ENCODE measurements around the gene ZNRF2. TPM values are rescaled to one million over a fixed set of nuclear protein-coding genes. Genes with fewer than 3 reads are reported as not detected.

Gene ZNRF2
- total RNA-seq, 1 experiment from 2014 or later = 19.9 TPM

DNA sequence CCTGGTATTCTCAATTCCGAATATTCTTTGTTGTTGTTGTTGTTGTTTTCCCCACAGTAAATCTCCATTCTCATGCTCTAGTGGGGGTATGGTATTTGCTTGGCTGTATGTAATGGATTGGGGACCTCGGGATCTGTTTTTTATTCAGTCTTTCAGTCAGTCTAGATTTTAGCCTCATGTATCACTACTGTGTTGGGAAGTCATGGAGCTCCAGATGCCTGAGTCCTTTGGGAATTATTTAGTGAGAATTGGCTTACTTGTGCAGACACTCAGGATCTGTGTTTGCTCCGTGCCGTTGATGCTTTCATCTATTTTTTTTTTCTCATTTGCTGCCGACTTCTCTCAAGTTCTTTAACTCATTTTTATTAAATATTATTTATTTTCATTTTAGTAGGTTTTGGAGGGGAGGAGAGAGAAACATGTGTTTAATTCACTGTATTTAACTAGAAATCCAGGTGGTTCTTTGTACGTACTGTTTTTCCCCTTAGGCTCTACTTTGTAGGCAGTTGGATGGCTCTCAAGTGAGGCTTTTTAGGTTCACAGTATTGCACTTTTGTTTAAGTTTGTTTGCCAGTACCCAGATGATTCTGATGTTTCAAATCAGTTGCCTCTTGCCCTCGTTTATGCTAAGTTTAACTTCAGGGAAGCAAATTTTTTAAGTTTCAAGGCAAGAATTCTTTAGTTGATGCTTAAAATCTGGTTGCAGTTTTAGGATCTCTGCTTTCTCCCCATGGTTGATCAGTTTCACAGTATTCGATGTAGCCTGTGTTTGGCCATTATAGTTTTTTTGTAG is 36.9 kb downstream of the ZNRF2 start:
- DNase-seq (ENCODE audit: low read depth) = no peak

DNA sequence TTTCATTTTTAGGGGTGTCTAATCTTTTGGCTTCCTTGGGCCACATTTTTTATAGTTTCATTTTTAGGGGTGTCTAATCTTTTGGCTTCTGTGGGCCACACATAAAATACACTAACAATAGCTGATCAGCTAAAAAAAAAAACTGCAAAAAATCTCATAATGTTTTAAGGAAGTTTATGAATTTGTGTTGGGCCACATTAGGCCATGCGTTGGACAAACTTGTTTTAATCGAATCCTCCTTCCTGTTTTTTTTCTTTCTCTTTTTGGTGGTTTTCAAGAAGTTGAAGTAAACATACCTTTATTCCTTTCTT is 37.4 kb downstream of the ZNRF2 start:
- DNase-seq (ENCODE audit: low read depth) = no peak

DNA sequence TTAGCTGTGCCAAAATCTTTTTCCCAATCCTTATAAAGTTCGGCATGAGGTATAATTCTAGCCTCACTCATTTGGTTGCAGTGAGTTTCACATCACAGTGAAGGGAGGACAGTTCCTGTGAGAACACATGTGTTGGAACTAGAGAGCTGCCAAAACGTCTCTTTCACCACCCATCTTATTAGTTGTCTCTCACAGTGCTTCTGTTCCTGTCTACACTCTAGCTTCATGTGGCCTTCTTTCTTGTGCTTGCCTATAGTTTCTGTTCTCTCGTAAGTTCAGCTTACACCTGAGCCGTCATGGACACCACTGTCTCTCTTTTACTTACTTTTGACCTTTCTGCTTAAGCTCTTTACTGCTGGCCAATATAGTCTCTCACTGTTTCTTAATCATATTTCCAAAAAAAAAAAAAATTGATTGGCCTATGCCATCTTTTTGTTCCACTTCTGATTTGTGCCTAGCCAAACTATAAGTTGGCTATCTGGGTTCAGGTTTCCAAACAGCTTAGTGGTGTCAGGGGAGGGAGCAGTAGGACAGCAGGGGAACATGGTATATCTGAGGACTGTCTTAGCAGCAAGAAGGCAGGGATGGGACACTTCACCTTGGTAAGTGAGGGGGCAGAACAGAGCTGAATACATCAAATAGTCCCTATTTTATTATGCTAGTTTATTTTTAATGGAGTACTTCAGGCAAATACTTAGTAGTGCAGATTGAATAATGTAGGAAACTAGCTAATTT is 38.0 kb downstream of the ZNRF2 start:
- DNase-seq (ENCODE audit: low read depth) = peak; percentile 41

DNA sequence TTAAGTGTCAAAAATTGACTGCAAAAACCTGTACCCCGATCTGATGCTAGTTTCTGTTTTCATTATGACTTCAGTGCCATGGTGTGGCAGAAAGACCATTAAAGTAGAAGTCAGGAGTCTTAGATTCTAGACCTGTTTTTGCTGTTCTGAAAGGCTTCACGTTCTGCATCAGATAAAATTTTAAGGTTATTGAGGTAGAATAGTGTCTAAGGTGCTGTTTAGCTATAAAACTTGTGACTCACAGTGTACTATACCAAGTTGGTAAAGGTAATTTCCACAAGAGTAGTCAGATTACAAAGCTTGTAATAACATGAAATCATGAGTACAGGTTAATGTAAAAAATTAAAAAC is 38.6 kb downstream of the ZNRF2 start:
- no peak for DNase-seq (ENCODE audit: low read depth)

DNA sequence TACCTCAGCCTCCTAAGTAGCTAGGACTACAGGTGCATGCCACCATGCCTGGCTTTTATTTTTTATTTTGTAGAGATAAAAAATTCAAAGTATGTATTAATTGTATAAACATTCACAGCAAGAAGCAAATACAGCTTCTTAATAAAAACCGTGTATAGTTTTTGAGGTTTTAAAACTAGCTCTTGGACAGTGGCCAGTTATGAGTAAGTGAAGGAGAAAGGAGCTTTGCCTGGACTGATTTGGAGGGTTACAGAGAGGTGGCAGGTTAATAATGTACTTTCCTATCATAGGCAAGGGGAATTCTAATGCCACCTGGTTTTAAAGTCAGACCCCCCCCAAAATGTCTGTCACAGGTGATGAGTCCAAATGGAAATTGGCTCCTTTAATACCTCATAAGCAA is 43.4 kb downstream of the ZNRF2 start:
- no peak for DNase-seq (ENCODE audit: low read depth)

DNA sequence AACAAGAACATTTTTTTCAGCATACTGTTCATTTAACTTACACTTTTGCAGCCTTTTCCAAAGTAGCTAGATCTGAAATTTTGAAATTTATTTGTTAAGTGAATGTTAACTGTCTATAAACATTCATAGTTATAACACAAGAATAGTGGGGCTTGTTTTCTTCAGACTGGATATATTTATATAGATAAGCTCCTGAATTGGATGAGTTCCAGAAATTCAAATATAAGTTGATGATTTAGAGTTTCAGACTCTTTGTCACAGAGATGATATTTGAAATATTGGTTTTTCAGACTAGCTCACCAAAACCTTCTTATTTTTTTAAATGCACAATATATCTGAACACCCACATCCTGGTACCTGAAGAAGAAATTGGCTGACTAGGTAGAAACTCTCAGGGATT is 44.0 kb downstream of the ZNRF2 start:
- DNase-seq (ENCODE audit: low read depth) = no peak

DNA sequence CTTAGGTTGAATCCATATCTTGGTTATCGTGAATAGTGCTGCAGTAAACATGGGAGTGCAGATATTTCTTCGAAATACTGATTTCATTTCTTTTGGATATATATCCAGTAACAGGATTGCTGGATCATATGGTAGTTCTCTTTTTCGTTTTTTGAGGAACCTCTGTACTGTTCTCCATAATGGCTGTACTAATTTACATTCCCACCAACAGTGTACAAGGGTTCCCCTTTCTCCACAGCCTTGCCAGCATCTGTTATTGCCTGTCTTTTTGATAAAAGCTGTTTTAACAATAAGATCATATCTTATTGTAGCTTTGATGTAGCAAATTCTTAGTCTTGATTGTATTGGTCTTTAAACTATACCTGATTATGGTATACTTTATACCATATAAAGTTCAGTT is 45.3 kb downstream of the ZNRF2 start:
- DNase-seq (ENCODE audit: low read depth) = no peak

DNA sequence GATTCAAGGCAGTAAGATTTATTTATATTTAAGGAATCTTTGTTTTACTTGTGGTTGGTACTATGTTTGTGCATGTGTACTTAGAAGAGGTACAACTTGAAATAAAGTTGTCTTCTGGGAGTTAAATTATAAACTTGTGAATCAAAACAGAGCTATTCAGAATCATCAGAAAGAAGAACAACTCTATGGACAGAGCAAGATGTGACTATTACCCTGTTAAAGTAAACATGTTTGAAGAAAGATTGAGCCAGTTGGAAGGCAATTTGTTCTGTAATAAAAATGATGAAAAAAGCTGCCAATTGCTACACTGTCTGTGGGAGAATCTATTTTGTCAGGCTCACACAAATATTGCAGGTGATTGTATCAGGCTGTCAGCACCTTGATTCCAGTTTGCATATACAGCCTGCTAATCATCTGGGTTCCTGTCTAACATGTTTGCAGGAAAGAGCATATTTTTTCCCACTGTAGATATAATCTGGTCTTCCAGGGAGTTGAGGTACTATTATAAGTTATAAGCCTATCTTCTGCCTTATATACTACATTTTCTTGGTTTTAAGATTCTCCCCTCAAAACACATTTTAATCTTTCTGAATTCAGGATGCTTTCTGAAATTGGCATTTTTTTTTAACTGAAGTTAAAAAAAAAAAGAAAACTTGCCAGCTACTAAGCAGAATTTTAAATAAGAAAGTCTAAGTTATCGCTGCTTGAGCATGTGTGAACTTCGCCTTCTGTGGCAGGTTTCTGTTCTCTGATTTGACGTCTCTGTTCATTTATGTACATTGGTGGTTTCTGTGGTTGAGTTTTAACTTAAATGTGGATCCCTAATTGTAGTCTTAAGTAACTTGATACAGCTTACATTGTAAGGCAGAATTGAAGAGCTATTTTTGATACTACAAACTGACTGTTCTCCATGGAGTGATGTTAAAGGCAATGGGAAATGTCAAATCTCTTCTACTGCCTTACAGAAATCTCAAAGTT is 46.0 kb downstream of the ZNRF2 start:
- DNase-seq (ENCODE audit: low read depth) = no peak

DNA sequence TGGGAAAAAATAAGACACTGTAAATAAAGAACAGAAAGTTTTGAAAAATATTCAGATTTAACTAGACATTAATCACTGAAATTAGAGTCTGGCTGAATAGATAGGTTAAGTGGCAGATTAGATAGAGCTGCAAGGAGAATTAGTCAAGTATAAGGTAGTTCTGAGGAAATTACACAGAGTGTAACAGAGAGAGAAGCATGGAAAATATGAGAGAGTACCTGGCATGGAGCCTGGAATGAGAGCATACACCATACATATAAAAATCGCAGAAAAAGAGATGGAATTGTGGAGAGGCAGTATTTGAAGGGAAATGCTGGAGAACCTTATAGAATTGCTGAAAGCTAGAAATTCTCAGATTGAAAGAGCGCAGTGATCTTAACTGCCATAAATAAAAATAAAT is 46.9 kb downstream of the ZNRF2 start:
- DNase-seq (ENCODE audit: low read depth) = no peak

DNA sequence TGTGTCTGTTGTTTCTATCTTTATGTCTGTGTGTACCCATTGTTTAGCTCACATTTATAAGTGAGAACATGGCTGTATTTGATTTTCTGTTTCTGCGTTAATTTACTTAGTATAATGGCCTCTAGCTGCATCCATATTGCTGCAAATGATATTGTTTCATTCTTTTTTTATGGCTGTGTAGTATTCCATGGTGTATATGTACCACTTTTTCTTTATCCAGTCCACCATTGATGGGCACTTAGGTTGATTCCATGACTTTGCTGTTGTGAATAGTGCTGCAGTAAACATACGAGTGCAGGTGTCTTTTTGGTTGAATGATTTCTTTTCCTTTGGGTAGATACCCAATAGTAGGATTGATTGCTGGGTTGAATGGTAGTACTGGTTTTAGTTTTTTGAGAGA is 48.2 kb downstream of the ZNRF2 start:
- no peak for DNase-seq (ENCODE audit: low read depth)

DNA sequence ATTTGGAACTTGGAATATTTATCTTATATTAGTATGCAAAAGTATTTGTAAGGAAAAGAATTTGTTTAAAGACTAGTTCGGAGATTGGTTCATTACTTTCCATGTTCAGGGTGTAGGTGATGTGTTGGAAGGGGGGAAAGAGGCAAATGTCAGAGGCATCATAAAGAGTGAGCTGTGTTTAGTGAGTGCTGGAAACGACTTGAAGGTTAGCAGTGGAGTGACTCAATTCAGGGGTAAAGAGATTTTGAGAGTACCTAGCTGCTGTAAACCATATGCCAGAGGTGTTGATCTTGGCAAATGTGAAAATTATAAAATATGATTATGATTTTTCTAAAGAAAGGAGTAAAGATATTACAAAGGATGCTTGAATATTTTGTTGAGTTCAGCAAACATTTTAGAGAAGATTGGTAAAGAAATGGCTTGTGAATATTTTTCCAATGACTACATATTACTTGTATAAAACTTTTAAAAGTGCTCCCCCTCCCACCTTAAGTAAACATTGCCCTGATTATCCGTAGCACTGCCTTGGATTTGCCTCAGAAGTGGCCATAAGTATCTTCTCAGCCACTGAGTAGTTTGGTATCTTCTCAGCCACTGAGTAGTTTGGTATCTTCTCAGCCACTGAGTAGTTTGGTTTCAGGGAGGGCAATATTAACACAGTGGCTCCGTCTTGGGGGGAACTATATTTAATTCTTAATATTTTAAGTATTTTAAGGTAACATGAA is 51.5 kb downstream of the ZNRF2 start:
- DNase-seq (ENCODE audit: low read depth) = no peak

DNA sequence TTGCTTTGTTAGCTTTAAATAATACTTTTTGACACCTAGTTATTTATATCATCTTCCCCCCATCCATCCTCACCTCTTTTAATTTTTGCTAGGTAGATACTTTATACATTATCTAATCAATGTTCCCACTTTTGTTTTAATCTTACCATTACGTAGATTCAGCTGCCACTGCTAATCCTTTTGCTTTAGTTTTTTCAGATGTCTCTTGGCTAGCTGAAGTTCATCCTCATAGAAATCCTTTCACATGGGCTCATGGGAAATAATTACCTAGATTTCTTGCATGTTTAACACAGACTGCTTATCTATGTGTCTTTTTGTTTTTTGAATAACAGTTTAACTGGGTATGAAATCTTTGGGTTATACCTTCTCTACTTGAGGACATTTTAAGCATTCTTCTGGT is 60.1 kb downstream of the ZNRF2 start:
- no peak for DNase-seq (ENCODE audit: low read depth)

DNA sequence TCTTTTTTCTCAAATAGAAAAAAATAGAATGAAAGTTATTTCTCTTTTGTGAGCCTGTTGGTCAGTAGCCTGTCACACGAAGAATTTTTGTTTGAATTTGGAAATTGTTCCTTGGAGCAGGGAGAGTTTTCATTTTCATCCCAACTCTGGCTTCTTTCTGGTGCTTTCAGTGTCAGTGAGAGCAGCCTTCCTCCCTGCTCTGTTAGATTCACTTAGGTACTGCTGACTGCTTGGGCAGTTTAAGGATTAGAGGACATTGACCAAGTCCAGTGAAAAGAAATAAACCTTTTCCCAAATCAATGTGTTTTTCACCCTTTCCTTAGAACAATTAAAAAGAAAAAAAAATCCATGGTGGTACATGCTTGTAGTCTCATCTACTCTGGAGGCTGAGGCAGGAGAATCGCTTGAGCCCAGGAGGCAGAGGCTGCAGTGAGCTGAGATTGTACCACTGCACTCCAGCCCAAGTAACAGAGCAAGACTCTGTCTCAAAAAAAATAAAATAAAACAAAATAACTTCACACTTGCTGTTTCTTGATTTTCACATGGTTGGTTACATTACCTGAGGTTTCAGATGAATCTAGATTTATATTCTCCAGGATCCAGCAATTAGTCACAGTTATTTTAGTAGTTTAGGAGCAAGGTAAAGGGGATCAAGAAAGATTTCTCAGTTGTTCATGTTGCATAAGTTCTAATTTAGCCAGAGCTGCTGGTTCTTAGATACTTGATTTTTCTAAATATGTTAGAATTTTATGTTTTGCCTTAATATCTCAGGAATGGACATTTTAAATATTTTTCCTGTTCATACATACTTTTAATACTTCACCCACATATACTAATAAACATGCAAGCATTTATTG is 63.1 kb downstream of the ZNRF2 start:
- DNase-seq (ENCODE audit: low read depth) = no peak

DNA sequence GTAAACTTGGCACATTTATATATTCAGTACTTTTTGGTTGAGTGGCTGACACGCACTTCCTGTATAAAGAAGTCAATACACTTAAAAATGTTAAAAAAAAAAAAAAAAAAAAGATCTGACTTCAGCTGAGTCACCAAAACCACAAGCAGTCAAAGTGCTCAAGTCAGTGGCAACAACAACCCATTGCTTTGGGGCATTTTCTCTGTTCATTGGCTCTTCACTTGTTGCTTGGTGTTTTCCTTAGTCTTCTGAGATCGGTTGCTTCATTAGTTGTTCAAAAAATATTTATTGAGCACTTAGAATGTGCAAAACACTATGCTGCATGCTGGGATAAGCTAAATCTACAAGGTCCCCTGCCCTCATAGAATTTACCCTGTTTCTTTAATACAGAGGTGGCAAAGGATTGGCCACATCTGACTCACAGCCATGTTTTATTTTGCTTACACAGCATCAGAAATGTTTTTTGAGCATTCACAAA is 63.7 kb downstream of the ZNRF2 start:
- peak; percentile 92 for DNase-seq (ENCODE audit: low read depth)

DNA sequence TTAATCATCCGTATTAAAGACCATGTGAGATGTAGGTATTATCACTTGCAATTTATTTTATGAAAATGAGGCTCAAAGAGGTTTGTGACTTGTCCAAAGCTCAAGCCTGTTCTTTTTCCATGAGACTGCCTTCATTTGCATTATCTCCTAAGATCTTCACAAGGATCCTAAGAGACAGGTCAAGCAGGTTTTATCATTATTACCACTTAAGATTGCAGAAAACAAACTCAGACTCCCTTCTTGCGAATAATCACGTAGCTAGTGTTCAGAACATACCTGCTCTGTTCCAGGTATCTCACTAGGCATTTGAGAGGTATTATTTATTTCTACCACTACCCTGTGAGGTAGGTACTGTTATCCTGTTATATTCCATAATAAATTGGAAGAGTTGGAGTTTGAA is 64.8 kb downstream of the ZNRF2 start:
- no peak for DNase-seq (ENCODE audit: low read depth)

DNA sequence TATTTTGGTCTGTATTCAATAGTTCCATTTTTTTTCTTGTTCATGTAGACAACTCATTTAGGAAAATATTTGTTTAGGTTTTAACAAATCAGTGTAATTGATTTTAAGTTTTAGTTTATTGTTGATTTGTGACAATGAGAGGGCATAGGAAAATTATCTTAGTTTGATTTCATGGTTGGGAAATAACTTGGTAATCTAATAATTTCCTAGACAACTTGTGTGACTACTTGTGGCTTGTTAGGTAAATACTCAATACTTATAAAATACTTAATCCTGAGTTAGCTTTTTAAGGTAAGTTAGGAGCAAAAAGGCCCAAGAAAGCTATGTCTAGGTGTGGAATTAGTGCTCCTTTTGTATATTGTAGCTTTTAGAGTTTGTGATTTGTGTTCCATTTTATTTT is 65.4 kb downstream of the ZNRF2 start:
- no peak for DNase-seq (ENCODE audit: low read depth)

DNA sequence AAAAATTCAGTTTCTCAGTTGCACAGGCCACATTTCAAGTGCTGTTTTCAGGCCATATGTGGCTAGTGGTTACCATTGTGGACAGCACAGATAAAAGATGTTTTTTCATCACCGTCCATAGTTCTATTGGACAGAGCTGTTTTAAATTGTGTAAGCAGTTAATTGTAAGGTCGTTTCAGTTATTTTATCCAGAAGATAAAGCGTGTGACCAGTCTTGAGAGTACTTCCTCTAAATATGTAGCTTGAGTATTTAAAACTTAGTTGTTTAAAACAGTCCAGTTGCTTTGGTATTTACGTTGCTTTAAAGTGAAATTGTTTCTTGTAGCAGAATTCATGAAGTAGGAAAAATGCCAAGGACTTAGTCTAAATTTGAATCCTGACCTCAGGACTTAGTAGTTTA is 66.9 kb downstream of the ZNRF2 start:
- no peak for DNase-seq (ENCODE audit: low read depth)

DNA sequence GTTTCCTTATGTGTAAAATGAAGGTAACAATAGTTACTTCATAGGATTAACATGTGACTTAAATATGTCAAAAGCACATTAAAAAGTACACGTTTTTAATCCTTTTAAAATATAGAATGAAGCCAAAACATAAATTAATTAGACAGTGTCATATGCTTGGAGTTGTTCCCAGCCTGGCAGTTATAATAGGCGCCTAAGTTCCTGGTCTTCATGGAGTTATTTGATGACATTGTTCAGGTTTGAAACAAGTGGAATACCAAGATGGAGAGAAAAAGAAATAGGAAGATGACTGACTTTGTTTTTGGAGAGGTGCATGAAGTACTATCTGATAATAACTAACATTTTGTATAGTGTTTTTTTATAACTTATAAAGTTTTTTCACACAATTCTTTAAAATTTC is 67.3 kb downstream of the ZNRF2 start:
- DNase-seq (ENCODE audit: low read depth) = no peak

DNA sequence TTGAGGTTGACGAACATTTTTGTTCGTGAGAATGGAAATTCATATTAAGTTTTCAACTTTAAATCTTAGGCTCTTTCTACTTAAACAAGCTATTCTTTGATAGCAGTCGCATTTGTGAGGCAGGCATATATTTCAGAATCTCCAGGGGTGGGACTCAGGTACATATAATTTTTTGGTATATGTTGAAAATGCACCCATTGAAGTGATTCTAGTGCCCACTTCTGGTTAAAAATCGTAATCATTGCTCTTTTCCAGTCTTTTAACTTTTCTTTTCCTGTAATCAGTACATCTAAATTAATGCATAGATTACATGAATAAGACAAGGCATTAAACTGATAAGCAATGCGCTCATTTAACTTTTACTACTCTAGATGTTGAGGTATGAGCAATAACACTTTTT is 67.8 kb downstream of the ZNRF2 start:
- DNase-seq (ENCODE audit: low read depth) = no peak

DNA sequence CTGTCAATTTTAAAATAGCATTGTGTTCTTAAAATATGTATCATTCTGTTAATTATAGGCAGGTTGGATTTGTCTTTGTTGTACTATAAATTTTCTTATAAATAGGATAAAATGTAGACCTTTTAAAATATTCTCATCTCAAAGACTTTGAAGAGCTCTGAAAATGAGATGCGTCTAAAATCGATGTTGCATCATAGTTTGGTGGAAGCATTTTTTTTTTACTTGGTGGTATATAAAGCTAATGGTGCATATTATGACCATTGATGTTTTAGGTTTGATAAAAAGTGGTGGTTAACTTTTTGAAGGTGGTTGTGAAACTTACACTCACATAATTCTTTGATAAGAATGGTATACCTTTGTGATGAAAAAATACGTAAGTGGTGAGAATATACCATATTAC is 69.1 kb downstream of the ZNRF2 start:
- DNase-seq (ENCODE audit: low read depth) = no peak
